H1 (cell line): ENCODE data around the gene ITGA11. TPM values are rescaled to one million over a fixed set of nuclear protein-coding genes. Genes with fewer than 3 reads are reported as not detected.

Source experiments
- BRCA1 ChIP-seq: IDR thresholded peaks from 2 replicates; pipeline ENCODE4 v1.6.1; 2012; ENCODE audit warnings: low read depth, low read length, improper control_type of control experiment
- CHD7 ChIP-seq: fragments of 300-600 bp; sonication (generic); IDR thresholded peaks from 2 replicates; pipeline ENCODE4 v1.7.1; 2012; ENCODE audit warnings: low read length, moderate library complexity, mild to moderate bottlenecking, inconsistent platforms; ENCODE audit not compliant: insufficient replicate concordance
- EGR1 ChIP-seq: IDR thresholded peaks from 2 replicates; pipeline ENCODE4 v1.6.1; 2011; ENCODE audit warnings: low read depth, low read length, borderline replicate concordance
- FOSL1 ChIP-seq: IDR thresholded peaks from 2 replicates; pipeline ENCODE4 v1.6.1; 2011; ENCODE audit warnings: mild to moderate bottlenecking, low read depth, low read length, moderate library complexity; ENCODE audit not compliant: insufficient read depth
- GTF2F1 ChIP-seq: IDR thresholded peaks from 2 replicates; pipeline ENCODE4 v1.6.1; 2012; ENCODE audit warnings: low read depth, low read length, improper control_type of control experiment, borderline replicate concordance
- KDM5A ChIP-seq: fragments of 200-600 bp; IDR thresholded peaks from 2 replicates; pipeline ENCODE4 v1.7.1; 2012; ENCODE audit warnings: mild to moderate bottlenecking, low read length, inconsistent platforms, mixed read lengths
- RXRA ChIP-seq: IDR thresholded peaks from 2 replicates; pipeline ENCODE4 v1.6.1; 2011; ENCODE audit warnings: low read depth, mild to moderate bottlenecking, low read length, moderate library complexity; ENCODE audit not compliant: insufficient read depth
- SRF ChIP-seq: IDR thresholded peaks from 2 replicates; pipeline ENCODE4 v1.6.1; 2011; ENCODE audit warnings: mild to moderate bottlenecking, low read depth, low read length, moderate library complexity
- USF2 ChIP-seq: IDR thresholded peaks from 2 replicates; pipeline ENCODE4 v1.6.1; 2011; ENCODE audit warnings: low read length, improper control_type of control experiment
- YY1 ChIP-seq: IDR thresholded peaks from 2 replicates; pipeline ENCODE4 v1.6.1; 2011; ENCODE audit warnings: low read depth, mild to moderate bottlenecking, low read length
- polyA plus RNA-seq, 7 experiments: library from polyadenylated mRNA; depleted of rRNA in 3 of 7; stranded (reverse) in 5 of 7; unstranded in 2 of 7; fragments of >200 nt in 5 of 7; fragments of 200-250 nt in 2 of 7; gene quantifications; 1 replicate in 5 of 7; 2 replicates in 1 of 7; 4 replicates in 1 of 7; pipeline versions ENCODE4 v1.2.1 to v1.2.3, GENCODE V29; 2011 to 2013; ENCODE audit warnings: missing spikeins in 2 of 7, mixed read lengths in 2 of 7
- total RNA-seq: library from RNA; stranded (reverse); fragmentation: NEBNext Ultra II Directional; extraction: Animal tissue kit (Norgen Biotek cat#: 25700); gene quantifications from 2 replicates; pipeline ENCODE4 v1.2.1, GENCODE V29; 2021
- TF ChIP-seq, protein P1 (sequence below): IDR thresholded peaks from 2 replicates; pipeline ENCODE4 v1.6.1; 2012; ENCODE audit warnings: inconsistent platforms

Gene ITGA11
- total and polyA plus RNA-seq, 2 of the 8 experiments (the other 6 are each of a cell fraction or from before 2014, with no cell fraction given) = 0.05 to 0.06 TPM

- TF ChIP-seq CHD7 (no peak), EGR1 (no peak), BRCA1 (no peak), RXRA (no peak), YY1 (no peak), FOSL1 (no peak), GTF2F1 (no peak), SRF (no peak), KDM5A (no peak), USF2 (no peak)
- TF ChIP-seq, protein P1, sequence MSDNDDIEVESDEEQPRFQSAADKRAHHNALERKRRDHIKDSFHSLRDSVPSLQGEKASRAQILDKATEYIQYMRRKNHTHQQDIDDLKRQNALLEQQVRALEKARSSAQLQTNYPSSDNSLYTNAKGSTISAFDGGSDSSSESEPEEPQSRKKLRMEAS = no peak
Observed at GRCh38 chr15:68417897-68418296, 14.1 kb downstream of the ITGA11 start (continued).
